ENCODE results near the gene AHDC1.
A peak's percentile ranks its signal among the peaks of the same experiment; 100 is the strongest.

AHDC1 gene

GRCh38 chr1:27526569-27527222 is 77.2 kb downstream of the AHDC1 start:
- no peak for DNase-seq

GRCh38 chr1:27525296-27526272 is 78.4 kb downstream of the AHDC1 start:
- peak; percentile 37 for DNase-seq

GRCh38 chr1:27523337-27524020 is 80.5 kb downstream of the AHDC1 start:
- no peak for DNase-seq

GRCh38 chr1:27522432-27523336 is 81.3 kb downstream of the AHDC1 start:
- DNase-seq = peak; percentile 80

- no peak for DNase-seq
Observed at GRCh38 chr1:27521861-27522431, 82.0 kb downstream of the AHDC1 start.

- peak; percentile 48 for DNase-seq
Observed at GRCh38 chr1:27521336-27521831, 82.6 kb downstream of the AHDC1 start.

GRCh38 chr1:27520651-27521050 is 83.3 kb downstream of the AHDC1 start:
- no peak for DNase-seq

GRCh38 chr1:27519331-27520258 is 84.3 kb downstream of the AHDC1 start:
- DNase-seq = no peak

- no peak for DNase-seq
Observed at GRCh38 chr1:27518808-27519207, 85.1 kb downstream of the AHDC1 start.

- no peak for DNase-seq
Observed at GRCh38 chr1:27517907-27518718, 85.8 kb downstream of the AHDC1 start.

- no peak for DNase-seq
Observed at GRCh38 chr1:27517301-27517700, 86.6 kb downstream of the AHDC1 start.

GRCh38 chr1:27515626-27516025 is 88.3 kb downstream of the AHDC1 start:
- no peak for DNase-seq

- DNase-seq = no peak
Observed at GRCh38 chr1:27513958-27514357, 90.0 kb downstream of the AHDC1 start.

- DNase-seq = no peak
Observed at GRCh38 chr1:27513528-27513927, 90.4 kb downstream of the AHDC1 start.

GRCh38 chr1:27509127-27510080 is 94.5 kb downstream of the AHDC1 start:
- DNase-seq = no peak

GRCh38 chr1:27507960-27508665 is 95.8 kb downstream of the AHDC1 start:
- no peak for DNase-seq

GRCh38 chr1:27506703-27507102 is 97.2 kb downstream of the AHDC1 start:
- no peak for DNase-seq

- DNase-seq = no peak
Observed at GRCh38 chr1:27505420-27505680, 98.6 kb downstream of the AHDC1 start.
